Frontal cortex (tissue), 4 donors: ENCODE data around the gene PKP4. TPM values are rescaled to one million over a fixed set of nuclear protein-coding genes. Genes with fewer than 3 reads are reported as not detected.
"Not testable (repeated sequence)": the region's sequence is repeated elsewhere in the genome, so short reads cannot be mapped to it uniquely, and the experiment has no call there.

Experiments
- DNase-seq, 2 donors: peaks; one replicate each; pipeline ENCODE4 v3.0.0; 2012; ENCODE audit warnings: low spot score in 2 of 2
- FAIRE-seq: peaks from 2 replicates; lab custom pipeline; 2012; peaks lifted over from hg19 to GRCh38; lab: Jason Lieb, UNC
- total RNA-seq: library from RNA; depleted of rRNA; stranded (reverse); fragments of >200 nt; gene quantifications from one replicate; pipeline ENCODE4 v1.2.3, GENCODE V29; 2014
- donor health status: control.
- donor health status: control.
- donor health status: control.

The PKP4 gene
- total RNA-seq, 1 donor from 2014 or later = 103 TPM

GRCh38 chr2:158692372-158693103 is 235.8 kb downstream of the PKP4 start:
- DNase-seq (no peak), FAIRE-seq (no peak)

- FAIRE-seq (no peak), DNase-seq (no peak)
Measured at GRCh38 chr2:158693476-158693875, 236.7 kb downstream of the PKP4 start.

- DNase-seq = no peak
- FAIRE-seq = no peak
Measured at GRCh38 chr2:158695305-158695704, 238.6 kb downstream of the PKP4 start.

GRCh38 chr2:158695744-158696143 is 239.0 kb downstream of the PKP4 start:
- not testable (repeated sequence) for DNase-seq, FAIRE-seq

GRCh38 chr2:158699323-158699722 is 242.6 kb downstream of the PKP4 start:
- no peak for DNase-seq
- no peak for FAIRE-seq

- FAIRE-seq (no peak), DNase-seq (no peak)
Measured at GRCh38 chr2:158701101-158701500, 244.3 kb downstream of the PKP4 start.

GRCh38 chr2:158702740-158703139 is 246.0 kb downstream of the PKP4 start:
- DNase-seq = no peak
- no peak for FAIRE-seq

GRCh38 chr2:158704724-158705465 is 248.1 kb downstream of the PKP4 start:
- FAIRE-seq, DNase-seq: not testable (repeated sequence)

- DNase-seq = no peak
- FAIRE-seq = no peak
Measured at GRCh38 chr2:158712791-158713522, 256.2 kb downstream of the PKP4 start.

- DNase-seq (no peak), FAIRE-seq (no peak)
Measured at GRCh38 chr2:158713523-158714138, 256.9 kb downstream of the PKP4 start.

- no peak for FAIRE-seq
- DNase-seq = no peak
Measured at GRCh38 chr2:158714420-158714819, 257.7 kb downstream of the PKP4 start.

GRCh38 chr2:158715357-158715756 is 258.6 kb downstream of the PKP4 start:
- no peak for DNase-seq
- FAIRE-seq = no peak

- no peak for DNase-seq
- no peak for FAIRE-seq
Measured at GRCh38 chr2:158716121-158716791, 259.5 kb downstream of the PKP4 start.

GRCh38 chr2:158716921-158717320 is 260.2 kb downstream of the PKP4 start:
- DNase-seq = no peak
- FAIRE-seq = no peak

- no peak for FAIRE-seq
- DNase-seq = no peak
Measured at GRCh38 chr2:158717366-158718195, 260.8 kb downstream of the PKP4 start.

- FAIRE-seq (no peak), DNase-seq (no peak)
Measured at GRCh38 chr2:158718196-158718585, 261.4 kb downstream of the PKP4 start.

GRCh38 chr2:158718851-158719250 is 262.1 kb downstream of the PKP4 start:
- DNase-seq (no peak), FAIRE-seq (no peak)

GRCh38 chr2:158719403-158719802 is 262.7 kb downstream of the PKP4 start:
- FAIRE-seq = no peak
- no peak for DNase-seq
